OCI-LY7 (cell line): ENCODE measurements around the gene HOXA3.

Source experiments
- CTCF ChIP-seq: fragments of 200-600 bp; sonication (generic); conservative IDR thresholded peaks from 2 replicates; pipeline ENCODE4 v1.5.1; 2014; ENCODE audit warnings: mild to moderate bottlenecking, antibody characterized with exemption, low read length, moderate library complexity, mixed read lengths
- EZH2phosphoT487 ChIP-seq: fragments of 200-600 bp; sonication (generic); IDR thresholded peaks from 2 replicates; pipeline ENCODE4 v1.6.1; 2018; ENCODE audit warnings: low read depth, borderline replicate concordance, mild to moderate bottlenecking, mixed run types, antibody characterized with exemption, low read length, moderate library complexity, mixed read lengths

- TF ChIP-seq CTCF = no peak
- TF ChIP-seq EZH2phosphoT487 = no peak
Observed at GRCh38 chr7:27151931-27152815, at the start of gene HOXA3.
